GM12878 (cell line): Measurements from ENCODE around the gene AOPEP.

Experiments used
- CEBPB ChIP-seq, 2 experiments: fragments of 150-350 bp in 1 of 2; IDR thresholded peaks; 2 replicates each; pipeline ENCODE4 v1.6.1; 2012 to 2014; ENCODE audit warnings: low read depth in 2 of 2, low read length in 2 of 2, borderline replicate concordance in 1 of 2, inconsistent platforms in 1 of 2
- RELA ChIP-seq: fragments of 450-650 bp; IDR thresholded peaks from 2 replicates; pipeline ENCODE4 v1.8.0; 2014; ENCODE audit warnings: borderline replicate concordance; ENCODE audit not compliant: partially characterized antibody
- SIX5 ChIP-seq: IDR thresholded peaks from 2 replicates; pipeline ENCODE4 v1.6.1; 2011; ENCODE audit warnings: mild to moderate bottlenecking, low read depth, low read length, moderate library complexity; ENCODE audit not compliant: severe bottlenecking
- SMC3 ChIP-seq: IDR thresholded peaks from 2 replicates; pipeline ENCODE4 v1.6.1; 2011; ENCODE audit warnings: low read length, improper control_type of control experiment, borderline replicate concordance
- ZBTB33 ChIP-seq: fragments of 450-650 bp; IDR thresholded peaks from 2 replicates; pipeline ENCODE4 v1.6.1; 2017; ENCODE audit warnings: mild to moderate bottlenecking
- TF ChIP-seq, protein P1 (sequence below), 3 experiments: IDR thresholded peaks in 2 of 3; conservative IDR thresholded peaks in 1 of 3; 2 replicates each; pipeline ENCODE4 v1.5.1; 2011; ENCODE audit warnings: low read depth in 3 of 3, low read length in 3 of 3, mild to moderate bottlenecking in 3 of 3, control low read depth in 2 of 3, moderate library complexity in 2 of 3, inconsistent platforms in 1 of 3, mixed read lengths in 1 of 3; ENCODE audit not compliant: control insufficient read depth in 2 of 3, insufficient read depth in 1 of 3; ENCODE audit errors: extremely low read depth in 1 of 3

DNA sequence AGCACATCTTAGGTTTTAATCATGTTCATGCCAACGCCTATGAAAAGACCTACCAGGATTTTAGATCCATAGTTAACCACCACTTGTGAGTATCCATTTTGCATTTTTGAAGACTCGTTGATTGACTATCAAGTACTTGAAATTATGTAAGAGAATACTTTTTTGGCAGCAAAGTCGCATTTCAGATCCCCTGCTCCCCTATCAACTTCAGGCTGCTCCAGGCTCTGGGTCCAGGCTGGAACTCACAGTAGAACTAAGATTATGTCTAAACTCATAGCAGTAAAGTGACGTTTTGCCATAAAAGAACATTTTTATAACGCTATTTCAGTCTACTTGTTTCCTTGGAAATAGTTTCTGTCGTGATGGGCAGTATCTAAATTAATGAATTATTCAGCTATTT is 323.3 kb downstream of the AOPEP start:
- TF ChIP-seq SMC3 = no peak
- TF ChIP-seq CEBPB (IDR thresholded peaks at IDR 0.05; ENCODE audit: borderline replicate concordance in 1 of 2, low read depth in 2 of 2, low read length in 2 of 2) = no peak
- no peak for TF ChIP-seq ZBTB33
- TF ChIP-seq, protein P1, sequence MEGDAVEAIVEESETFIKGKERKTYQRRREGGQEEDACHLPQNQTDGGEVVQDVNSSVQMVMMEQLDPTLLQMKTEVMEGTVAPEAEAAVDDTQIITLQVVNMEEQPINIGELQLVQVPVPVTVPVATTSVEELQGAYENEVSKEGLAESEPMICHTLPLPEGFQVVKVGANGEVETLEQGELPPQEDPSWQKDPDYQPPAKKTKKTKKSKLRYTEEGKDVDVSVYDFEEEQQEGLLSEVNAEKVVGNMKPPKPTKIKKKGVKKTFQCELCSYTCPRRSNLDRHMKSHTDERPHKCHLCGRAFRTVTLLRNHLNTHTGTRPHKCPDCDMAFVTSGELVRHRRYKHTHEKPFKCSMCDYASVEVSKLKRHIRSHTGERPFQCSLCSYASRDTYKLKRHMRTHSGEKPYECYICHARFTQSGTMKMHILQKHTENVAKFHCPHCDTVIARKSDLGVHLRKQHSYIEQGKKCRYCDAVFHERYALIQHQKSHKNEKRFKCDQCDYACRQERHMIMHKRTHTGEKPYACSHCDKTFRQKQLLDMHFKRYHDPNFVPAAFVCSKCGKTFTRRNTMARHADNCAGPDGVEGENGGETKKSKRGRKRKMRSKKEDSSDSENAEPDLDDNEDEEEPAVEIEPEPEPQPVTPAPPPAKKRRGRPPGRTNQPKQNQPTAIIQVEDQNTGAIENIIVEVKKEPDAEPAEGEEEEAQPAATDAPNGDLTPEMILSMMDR (IDR thresholded peaks at IDR 0.05 in 2 of 3, conservative IDR thresholded peaks at IDR 0.05 in 1 of 3; ENCODE audit: control insufficient read depth in 2 of 3, extremely low read depth in 1 of 3, insufficient read depth in 1 of 3, low read depth in 3 of 3, low read length in 3 of 3) = no peak
- TF ChIP-seq SIX5 = no peak
- no peak for TF ChIP-seq RELA
